ENCODE measurements around the gene SCN9A. TPM values are rescaled to one million over a fixed set of nuclear protein-coding genes. Genes with fewer than 3 reads are reported as not detected.

SCN9A gene
- total RNA-seq, 1 experiment from 2014 or later: 3.4 TPM

DNA sequence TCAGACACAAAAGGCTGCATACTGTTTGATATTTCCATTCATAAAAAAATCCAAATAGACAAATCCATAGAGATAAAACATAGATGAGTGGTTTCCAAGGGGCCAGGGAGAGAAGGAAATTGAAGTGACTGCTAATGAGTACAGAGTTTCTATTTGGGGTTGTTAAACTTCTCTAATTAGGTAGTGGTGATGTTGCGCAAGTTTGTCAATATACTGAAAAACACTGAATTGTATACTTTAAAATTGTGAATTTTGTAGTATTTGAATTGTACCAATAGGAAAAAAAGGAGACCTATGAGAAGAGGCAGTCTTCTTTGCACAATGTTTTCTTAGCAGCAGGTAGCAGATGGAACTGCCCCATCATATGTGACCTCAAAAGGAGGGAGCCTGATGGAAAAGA lies 71.1 kb downstream of the SCN9A start:
- no TSS peak for BruUV-seq (replicated peaks)
- no peak overlapping the region for H3K4me3 ChIP-seq
- no peaks in the 10 kb centered on the region for H3K9me2 ChIP-seq (ENCODE audit: insufficient read depth)
- no peaks in the 10 kb centered on the region for H3K79me2 ChIP-seq (ENCODE audit: low read depth)
- H3K4me2 ChIP-seq: no peak overlapping the region
- DNase-seq: no peak
- no peaks in the 10 kb centered on the region for H3K9me3 ChIP-seq (ENCODE audit: insufficient read depth, low read depth)
- CTCF ChIA-PET: no interaction called here
- intact Hi-C loops (cut with micrococcal nuclease; ENCODE audit: unreplicated experiment): no loop called here
- POLR2A ChIA-PET (ENCODE audit: unreplicated experiment): no interaction called here
- no peak overlapping the region for H3K27ac ChIP-seq
- H3K27me3 ChIP-seq (ENCODE audit: insufficient read depth, low read depth): no peaks in the 10 kb centered on the region
- H3F3A ChIP-seq (ENCODE audit: insufficient read depth, low read depth): no peaks in the 10 kb centered on the region
- TF ChIP-seq, protein P1, sequence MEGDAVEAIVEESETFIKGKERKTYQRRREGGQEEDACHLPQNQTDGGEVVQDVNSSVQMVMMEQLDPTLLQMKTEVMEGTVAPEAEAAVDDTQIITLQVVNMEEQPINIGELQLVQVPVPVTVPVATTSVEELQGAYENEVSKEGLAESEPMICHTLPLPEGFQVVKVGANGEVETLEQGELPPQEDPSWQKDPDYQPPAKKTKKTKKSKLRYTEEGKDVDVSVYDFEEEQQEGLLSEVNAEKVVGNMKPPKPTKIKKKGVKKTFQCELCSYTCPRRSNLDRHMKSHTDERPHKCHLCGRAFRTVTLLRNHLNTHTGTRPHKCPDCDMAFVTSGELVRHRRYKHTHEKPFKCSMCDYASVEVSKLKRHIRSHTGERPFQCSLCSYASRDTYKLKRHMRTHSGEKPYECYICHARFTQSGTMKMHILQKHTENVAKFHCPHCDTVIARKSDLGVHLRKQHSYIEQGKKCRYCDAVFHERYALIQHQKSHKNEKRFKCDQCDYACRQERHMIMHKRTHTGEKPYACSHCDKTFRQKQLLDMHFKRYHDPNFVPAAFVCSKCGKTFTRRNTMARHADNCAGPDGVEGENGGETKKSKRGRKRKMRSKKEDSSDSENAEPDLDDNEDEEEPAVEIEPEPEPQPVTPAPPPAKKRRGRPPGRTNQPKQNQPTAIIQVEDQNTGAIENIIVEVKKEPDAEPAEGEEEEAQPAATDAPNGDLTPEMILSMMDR (conservative IDR thresholded peaks at IDR 0.05): no peak
- no peak overlapping the region for H2AFZ ChIP-seq
- no peaks in the 10 kb centered on the region for H3K4me1 ChIP-seq (replicated peaks; ENCODE audit: insufficient read depth)
- no peaks in the 10 kb centered on the region for H4K20me1 ChIP-seq (ENCODE audit: insufficient read depth)
- no peaks in the 10 kb centered on the region for H3K36me3 ChIP-seq (ENCODE audit: low read depth)

DNA sequence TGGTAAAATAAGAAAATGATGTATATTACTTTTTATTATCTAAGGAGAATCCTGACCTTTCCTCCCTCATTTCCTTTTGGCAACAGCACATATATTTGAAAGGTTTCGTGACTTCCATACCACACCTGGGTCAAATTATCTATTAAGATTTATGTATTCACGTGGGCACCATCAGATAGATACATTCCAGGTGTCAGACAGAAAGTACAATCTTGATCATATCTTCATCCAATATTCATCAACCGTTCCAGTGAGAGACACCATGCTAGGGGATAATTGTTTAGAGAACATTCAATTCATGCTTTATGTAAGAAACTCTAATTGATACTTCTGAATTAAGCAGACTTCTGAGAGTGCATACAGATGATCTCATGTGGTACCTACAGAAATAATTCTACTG lies 73.7 kb downstream of the SCN9A start:
- Histone ChIP-seq H3F3A (ENCODE audit: insufficient read depth, low read depth) (no peaks in the 10 kb centered on the region), H3K4me1 (replicated peaks; ENCODE audit: insufficient read depth) (no peaks in the 10 kb centered on the region), H3K27ac (no peak overlapping the region), H3K27me3 (ENCODE audit: insufficient read depth, low read depth) (no peaks in the 10 kb centered on the region), H3K36me3 (ENCODE audit: low read depth) (no peaks in the 10 kb centered on the region), H3K79me2 (ENCODE audit: low read depth) (no peaks in the 10 kb centered on the region), H3K4me3 (no peak overlapping the region), H2AFZ (no peak overlapping the region), H3K9me3 (ENCODE audit: insufficient read depth, low read depth) (no peaks in the 10 kb centered on the region), H3K4me2 (no peak overlapping the region), H3K9me2 (ENCODE audit: insufficient read depth) (no peaks in the 10 kb centered on the region), H4K20me1 (ENCODE audit: insufficient read depth) (no peaks in the 10 kb centered on the region)
- no peak for DNase-seq
- BruUV-seq (replicated peaks): no TSS peak
- TF ChIP-seq EZH2 (IDR thresholded peaks at IDR 0.05; ENCODE audit: low read depth): no peak
- TF ChIP-seq, protein P1 (conservative IDR thresholded peaks at IDR 0.05): no peak
- intact Hi-C loops (cut with micrococcal nuclease; ENCODE audit: unreplicated experiment): no loop called here
- POLR2A ChIA-PET (ENCODE audit: unreplicated experiment): no interaction called here
- CTCF ChIA-PET: no interaction called here

DNA sequence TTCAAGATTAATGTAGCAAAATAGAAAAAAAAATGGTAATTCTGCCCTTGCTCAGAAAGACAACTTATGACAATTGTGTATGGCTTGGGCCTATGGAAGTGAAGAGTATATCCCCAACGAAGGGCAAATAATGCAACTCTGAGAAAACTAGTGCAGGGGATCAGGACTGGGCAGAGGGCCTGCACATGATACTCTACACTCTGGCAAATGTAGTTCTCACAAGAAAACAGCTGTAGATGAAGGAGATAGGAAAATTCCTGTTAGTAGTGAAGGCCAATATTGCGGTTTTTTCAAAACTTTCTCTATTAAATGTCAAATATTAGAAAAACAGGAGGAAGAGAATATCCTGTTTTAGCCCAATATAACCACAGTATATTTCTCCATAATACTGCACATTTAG lies 77.8 kb downstream of the SCN9A start:
- no peaks in the 10 kb centered on the region for H3K36me3 ChIP-seq (ENCODE audit: low read depth)
- H3K4me1 ChIP-seq (replicated peaks; ENCODE audit: insufficient read depth): no peaks in the 10 kb centered on the region
- H3K27me3 ChIP-seq (ENCODE audit: insufficient read depth, low read depth): no peaks in the 10 kb centered on the region
- ChIA-PET CTCF (no interaction called here), POLR2A (ENCODE audit: unreplicated experiment) (no interaction called here)
- H3K9me3 ChIP-seq (ENCODE audit: insufficient read depth, low read depth): no peaks in the 10 kb centered on the region
- no peaks in the 10 kb centered on the region for H3F3A ChIP-seq (ENCODE audit: insufficient read depth, low read depth)
- H4K20me1 ChIP-seq (ENCODE audit: insufficient read depth): no peaks in the 10 kb centered on the region
- no peaks in the 10 kb centered on the region for H3K9me2 ChIP-seq (ENCODE audit: insufficient read depth)
- H3K27ac ChIP-seq: no peak overlapping the region
- TF ChIP-seq, protein P1 (conservative IDR thresholded peaks at IDR 0.05): no peak
- no peak for TF ChIP-seq EZH2 (IDR thresholded peaks at IDR 0.05; ENCODE audit: low read depth)
- H2AFZ ChIP-seq: no peak overlapping the region
- intact Hi-C loops (cut with micrococcal nuclease; ENCODE audit: unreplicated experiment): loop anchor here (2.0 kb wide), 1 partner anchor 15 kb away; no protein-coding TSS in a partner anchor
- H3K4me3 ChIP-seq: no peak overlapping the region
- no peaks in the 10 kb centered on the region for H3K79me2 ChIP-seq (ENCODE audit: low read depth)
- H3K4me2 ChIP-seq: no peak overlapping the region
- DNase-seq: no peak
- no TSS peak for BruUV-seq (replicated peaks)

All from PC-9 (cell line).